Measurements from ENCODE around the gene MYH8.

The MYH8 gene

GRCh38 chr17:10421900-10422542 lies at the start of gene MYH8:
TSS of gene MYH8 (minus strand) at chr17:10421950. CDS start at chr17:10420227, 1,723 bp downstream.
- DNase-seq (ENCODE audit: low read depth in 2 of 2) = no peak

GRCh38 chr17:10469459-10469858 lies 47.7 kb upstream of the MYH8 start, which contains the start of gene MYH4:
TSS of gene MYH4 (minus strand) at chr17:10469559. CDS start at chr17:10466745, 2,814 bp downstream.
- DNase-seq (ENCODE audit: low read depth in 2 of 2) = no peak

- no peak for DNase-seq (ENCODE audit: low read depth in 2 of 2)
Measured at GRCh38 chr17:10463402-10463801, 41.7 kb upstream of the MYH8 start.

GRCh38 chr17:10460062-10460461 lies 38.3 kb upstream of the MYH8 start:
- DNase-seq (ENCODE audit: low read depth in 2 of 2) = no peak

- DNase-seq (ENCODE audit: low read depth in 2 of 2) = no peak
Measured at GRCh38 chr17:10458701-10459100, 37.0 kb upstream of the MYH8 start.

- no peak for DNase-seq (ENCODE audit: low read depth in 2 of 2)
Measured at GRCh38 chr17:10457952-10458351, 36.2 kb upstream of the MYH8 start.

GRCh38 chr17:10447026-10447931 lies 25.5 kb upstream of the MYH8 start:
- no peak for DNase-seq (ENCODE audit: low read depth in 2 of 2)

- no peak for DNase-seq (ENCODE audit: low read depth in 2 of 2)
Measured at GRCh38 chr17:10439816-10440215, 18.1 kb upstream of the MYH8 start.

GRCh38 chr17:10435096-10435495 lies 13.3 kb upstream of the MYH8 start:
- DNase-seq (ENCODE audit: low read depth in 2 of 2) = no peak

GRCh38 chr17:10429421-10430045 lies 7.8 kb upstream of the MYH8 start:
- no peak for DNase-seq (ENCODE audit: low read depth in 2 of 2)

GRCh38 chr17:10428781-10429180 lies 7.0 kb upstream of the MYH8 start:
- DNase-seq (ENCODE audit: low read depth in 2 of 2) = no peak

- no peak for DNase-seq (ENCODE audit: low read depth in 2 of 2)
Measured at GRCh38 chr17:10421211-10421610, 539 bp downstream of the MYH8 start.

- no peak for DNase-seq (ENCODE audit: low read depth in 2 of 2)
Measured at GRCh38 chr17:10420811-10421210, 939 bp downstream of the MYH8 start.

GRCh38 chr17:10417431-10417830 lies 4.3 kb downstream of the MYH8 start:
- no peak for DNase-seq (ENCODE audit: low read depth in 2 of 2)

GRCh38 chr17:10415161-10415560 lies 6.6 kb downstream of the MYH8 start:
- DNase-seq (ENCODE audit: low read depth in 2 of 2) = no peak

GRCh38 chr17:10403589-10403988 lies 18.2 kb downstream of the MYH8 start:
- DNase-seq (ENCODE audit: low read depth in 2 of 2) = no peak

GRCh38 chr17:10398352-10398751 lies 23.4 kb downstream of the MYH8 start:
- no peak for DNase-seq (ENCODE audit: low read depth in 2 of 2)

GRCh38 chr17:10396524-10397163 lies 25.1 kb downstream of the MYH8 start:
- DNase-seq (ENCODE audit: low read depth in 2 of 2) = no peak

- DNase-seq (ENCODE audit: low read depth in 2 of 2) = no peak
Measured at GRCh38 chr17:10394201-10394887, 27.4 kb downstream of the MYH8 start.

- DNase-seq (ENCODE audit: low read depth in 2 of 2) = no peak
Measured at GRCh38 chr17:10392880-10393279, 28.9 kb downstream of the MYH8 start.

- no peak for DNase-seq (ENCODE audit: low read depth in 2 of 2)
Measured at GRCh38 chr17:10385871-10386270, 35.9 kb downstream of the MYH8 start.

Measured in stimulated activated CD8-positive, alpha-beta memory T cell treated with anti-CD3 and anti-CD28 coated beads, Interleukin-7, amount 100 ng/mL, for 4 hours (primary cell).